T-helper 2 cell treated with Interferon-gamma antibody and Interleukin-4, amounts not matched to agents 5 μg/mL and 100 μg/mL, for 36 hours (primary cell): Measurements from ENCODE around the gene ZNF423.

Experiments used
- DNase-seq: peaks from one replicate; pipeline ENCODE4 v3.0.0; 2021; ENCODE audit warnings: low spot score
- H3K27ac Mint-ChIP-seq: one replicate; pipeline ENCODE4 v1.8.0; 2021; ENCODE audit warnings: mild to moderate bottlenecking, mixed read lengths
- H3K27me3 Mint-ChIP-seq: one replicate; pipeline ENCODE4 v1.8.0; 2021; ENCODE audit warnings: low read depth, mixed read lengths
- H3K36me3 Mint-ChIP-seq: one replicate; pipeline ENCODE4 v1.8.0; 2021; ENCODE audit warnings: low read depth, mixed read lengths
- H3K4me1 Mint-ChIP-seq: one replicate; pipeline ENCODE4 v1.8.0; 2021; ENCODE audit warnings: low read depth, mixed read lengths
- H3K4me3 Mint-ChIP-seq: one replicate; pipeline ENCODE4 v1.8.0; 2022; ENCODE audit warnings: mild to moderate bottlenecking, moderate library complexity, mixed read lengths
- H3K9me3 Mint-ChIP-seq: one replicate; pipeline ENCODE4 v1.8.0; 2021; ENCODE audit warnings: mixed read lengths

The ZNF423 gene

GRCh38 chr16:49811644-49812334 lies 44.1 kb downstream of the ZNF423 start:
- Mint-ChIP-seq H3K9me3 (no peaks in the 10 kb centered on the region), H3K4me1 (no peaks in the 10 kb centered on the region), H3K27ac (no peak overlapping the region), H3K27me3 (no peaks in the 10 kb centered on the region), H3K36me3 (no peaks in the 10 kb centered on the region), H3K4me3 (no peak overlapping the region)
- DNase-seq, result no peak

- Mint-ChIP-seq H3K9me3 (no peaks in the 10 kb centered on the region), H3K4me1 (no peaks in the 10 kb centered on the region), H3K27ac (no peak overlapping the region), H3K36me3 (no peaks in the 10 kb centered on the region), H3K27me3 (no peaks in the 10 kb centered on the region), H3K4me3 (no peak overlapping the region)
- no peak for DNase-seq
Observed at GRCh38 chr16:49810831-49811230, 45.1 kb downstream of the ZNF423 start.

GRCh38 chr16:49809561-49809960 lies 46.4 kb downstream of the ZNF423 start:
- Mint-ChIP-seq H3K27me3 (no peaks in the 10 kb centered on the region), H3K9me3 (no peaks in the 10 kb centered on the region), H3K4me1 (no peaks in the 10 kb centered on the region), H3K36me3 (no peaks in the 10 kb centered on the region), H3K4me3 (no peak overlapping the region), H3K27ac (no peak overlapping the region)
- DNase-seq, result no peak

GRCh38 chr16:49809062-49809461 lies 46.9 kb downstream of the ZNF423 start:
- H3K27me3 Mint-ChIP-seq, result no peaks in the 10 kb centered on the region
- H3K4me3 Mint-ChIP-seq, result no peak overlapping the region
- DNase-seq, result no peak
- H3K4me1 Mint-ChIP-seq, result no peaks in the 10 kb centered on the region
- H3K9me3 Mint-ChIP-seq, result no peaks in the 10 kb centered on the region
- H3K36me3 Mint-ChIP-seq, result no peaks in the 10 kb centered on the region
- no peak overlapping the region for H3K27ac Mint-ChIP-seq

- H3K9me3 Mint-ChIP-seq, result no peaks in the 10 kb centered on the region
- no peaks in the 10 kb centered on the region for H3K4me1 Mint-ChIP-seq
- no peak overlapping the region for H3K4me3 Mint-ChIP-seq
- no peaks in the 10 kb centered on the region for H3K27me3 Mint-ChIP-seq
- DNase-seq, result no peak
- no peaks in the 10 kb centered on the region for H3K36me3 Mint-ChIP-seq
- H3K27ac Mint-ChIP-seq, result no peak overlapping the region
Observed at GRCh38 chr16:49806446-49806845, 49.5 kb downstream of the ZNF423 start.

GRCh38 chr16:49801290-49801689 lies 54.6 kb downstream of the ZNF423 start:
- Mint-ChIP-seq H3K4me3 (no peak overlapping the region), H3K27ac (no peak overlapping the region), H3K27me3 (no peaks in the 10 kb centered on the region), H3K4me1 (no peaks in the 10 kb centered on the region), H3K9me3 (no peaks in the 10 kb centered on the region), H3K36me3 (no peaks in the 10 kb centered on the region)
- DNase-seq, result no peak

- no peaks in the 10 kb centered on the region for H3K36me3 Mint-ChIP-seq
- no peak overlapping the region for H3K27ac Mint-ChIP-seq
- no peaks in the 10 kb centered on the region for H3K9me3 Mint-ChIP-seq
- DNase-seq, result no peak
- H3K4me3 Mint-ChIP-seq, result no peak overlapping the region
- no peaks in the 10 kb centered on the region for H3K27me3 Mint-ChIP-seq
- no peaks in the 10 kb centered on the region for H3K4me1 Mint-ChIP-seq
Observed at GRCh38 chr16:49800876-49801275, 55.0 kb downstream of the ZNF423 start.

- Mint-ChIP-seq H3K9me3 (no peaks in the 10 kb centered on the region), H3K36me3 (no peaks in the 10 kb centered on the region), H3K4me1 (no peaks in the 10 kb centered on the region), H3K4me3 (no peak overlapping the region), H3K27me3 (no peaks in the 10 kb centered on the region), H3K27ac (no peak overlapping the region)
- DNase-seq, result no peak
Observed at GRCh38 chr16:49800441-49800840, 55.5 kb downstream of the ZNF423 start.

GRCh38 chr16:49799172-49799571 lies 56.7 kb downstream of the ZNF423 start:
- H3K27me3 Mint-ChIP-seq, result no peaks in the 10 kb centered on the region
- no peaks in the 10 kb centered on the region for H3K9me3 Mint-ChIP-seq
- no peak overlapping the region for H3K27ac Mint-ChIP-seq
- no peak for DNase-seq
- no peaks in the 10 kb centered on the region for H3K4me1 Mint-ChIP-seq
- H3K36me3 Mint-ChIP-seq, result no peaks in the 10 kb centered on the region
- no peak overlapping the region for H3K4me3 Mint-ChIP-seq

GRCh38 chr16:49795513-49795912 lies 60.4 kb downstream of the ZNF423 start:
- Mint-ChIP-seq H3K4me3 (no peak overlapping the region), H3K36me3 (no peaks in the 10 kb centered on the region), H3K27me3 (no peaks in the 10 kb centered on the region), H3K9me3 (no peaks in the 10 kb centered on the region), H3K4me1 (no peaks in the 10 kb centered on the region), H3K27ac (no peak overlapping the region)
- no peak for DNase-seq

GRCh38 chr16:49793244-49793643 lies 62.7 kb downstream of the ZNF423 start:
- no peak overlapping the region for H3K4me3 Mint-ChIP-seq
- H3K4me1 Mint-ChIP-seq, result no peaks in the 10 kb centered on the region
- H3K27ac Mint-ChIP-seq, result no peak overlapping the region
- H3K36me3 Mint-ChIP-seq, result no peaks in the 10 kb centered on the region
- no peaks in the 10 kb centered on the region for H3K9me3 Mint-ChIP-seq
- H3K27me3 Mint-ChIP-seq, result no peaks in the 10 kb centered on the region
- no peak for DNase-seq

- no peaks in the 10 kb centered on the region for H3K36me3 Mint-ChIP-seq
- no peak overlapping the region for H3K4me3 Mint-ChIP-seq
- no peak overlapping the region for H3K27ac Mint-ChIP-seq
- H3K9me3 Mint-ChIP-seq, result no peaks in the 10 kb centered on the region
- no peaks in the 10 kb centered on the region for H3K27me3 Mint-ChIP-seq
- no peak for DNase-seq
- H3K4me1 Mint-ChIP-seq, result no peaks in the 10 kb centered on the region
Observed at GRCh38 chr16:49789616-49790015, 66.3 kb downstream of the ZNF423 start.

- H3K4me1 Mint-ChIP-seq, result no peaks in the 10 kb centered on the region
- H3K4me3 Mint-ChIP-seq, result no peak overlapping the region
Observed at GRCh38 chr16:49788986-49789385, 66.9 kb downstream of the ZNF423 start.

GRCh38 chr16:49788572-49788971 lies 67.3 kb downstream of the ZNF423 start:
- Mint-ChIP-seq H3K27me3 (no peaks in the 10 kb centered on the region), H3K9me3 (no peaks in the 10 kb centered on the region), H3K4me1 (no peaks in the 10 kb centered on the region), H3K36me3 (no peaks in the 10 kb centered on the region), H3K4me3 (no peak overlapping the region), H3K27ac (no peak overlapping the region)
- no peak for DNase-seq

More at GRCh38 chr16:49788986-49789385, 66.9 kb downstream of the ZNF423 start:
- no peaks in the 10 kb centered on the region for H3K9me3 Mint-ChIP-seq
- no peaks in the 10 kb centered on the region for H3K27me3 Mint-ChIP-seq
- H3K27ac Mint-ChIP-seq, result no peak overlapping the region
- no peaks in the 10 kb centered on the region for H3K36me3 Mint-ChIP-seq
- no peak for DNase-seq

- Mint-ChIP-seq H3K4me1 (no peaks in the 10 kb centered on the region), H3K27ac (no peak overlapping the region), H3K4me3 (no peak overlapping the region), H3K27me3 (no peaks in the 10 kb centered on the region), H3K9me3 (no peaks in the 10 kb centered on the region), H3K36me3 (no peaks in the 10 kb centered on the region)
- no peak for DNase-seq
Observed at GRCh38 chr16:49786926-49787557, 68.9 kb downstream of the ZNF423 start.
